NCI-H1417 (cell line): ENCODE results near the gene LBP.
"Not testable (repeated sequence)": the region's sequence is repeated elsewhere in the genome, so short reads cannot be mapped to it uniquely, and the experiment has no call there.

Source experiments
- DNase-seq, 3 experiments: peaks; one replicate each; lab custom pipeline; 2025; lab: John Stamatoyannopoulos, UW

Gene LBP

DNA sequence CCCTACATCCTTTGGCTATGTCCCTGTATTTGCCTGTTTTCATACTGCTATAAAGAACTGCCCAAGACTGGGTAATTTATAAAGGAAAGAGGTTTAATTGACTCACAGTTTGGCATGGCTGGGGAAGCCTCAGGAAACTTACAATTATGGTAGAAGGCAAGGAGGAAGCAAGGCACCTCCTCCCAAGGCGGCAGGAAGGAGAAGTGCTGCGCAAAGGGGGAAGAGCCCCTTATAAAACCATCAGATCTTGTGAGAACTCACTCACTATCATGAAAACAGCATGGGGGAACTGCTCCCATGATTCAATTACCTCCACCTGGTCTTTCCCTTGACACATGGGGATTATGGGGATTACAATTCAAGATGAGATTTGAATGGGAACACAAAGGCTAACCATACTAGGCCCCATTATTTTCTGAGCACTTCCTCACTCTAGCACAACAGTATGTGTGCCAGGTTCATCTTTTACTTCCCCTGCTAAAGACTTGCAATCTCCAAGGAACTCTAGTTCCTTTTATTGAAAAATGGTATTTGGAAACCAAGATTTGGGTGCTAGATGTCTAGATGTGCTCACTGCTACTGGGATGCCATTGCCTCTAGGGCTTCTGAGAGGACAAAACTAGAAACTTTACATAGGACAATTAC, 49.6 kb downstream of the LBP start:
- not testable (repeated sequence) for DNase-seq

DNA sequence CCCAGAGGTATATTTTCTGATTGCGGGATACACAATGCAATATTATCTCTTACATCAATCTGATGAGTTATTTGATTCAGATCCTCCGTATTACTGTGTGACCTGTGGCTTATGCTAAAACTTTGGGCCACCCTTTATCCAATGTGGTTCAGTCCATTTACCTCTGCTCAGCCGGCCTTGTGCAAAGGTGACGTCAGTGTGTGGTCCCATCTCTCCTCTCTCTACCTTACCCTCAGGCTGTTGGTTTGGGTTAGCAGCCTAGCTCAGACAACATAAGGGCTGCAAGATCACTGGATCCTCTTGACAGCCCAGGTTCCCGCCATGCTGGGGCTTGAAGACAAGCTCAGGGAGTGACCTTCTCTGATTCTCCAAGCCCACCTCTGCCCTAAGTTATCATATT, 55.8 kb downstream of the LBP start:
- no peak for DNase-seq

DNA sequence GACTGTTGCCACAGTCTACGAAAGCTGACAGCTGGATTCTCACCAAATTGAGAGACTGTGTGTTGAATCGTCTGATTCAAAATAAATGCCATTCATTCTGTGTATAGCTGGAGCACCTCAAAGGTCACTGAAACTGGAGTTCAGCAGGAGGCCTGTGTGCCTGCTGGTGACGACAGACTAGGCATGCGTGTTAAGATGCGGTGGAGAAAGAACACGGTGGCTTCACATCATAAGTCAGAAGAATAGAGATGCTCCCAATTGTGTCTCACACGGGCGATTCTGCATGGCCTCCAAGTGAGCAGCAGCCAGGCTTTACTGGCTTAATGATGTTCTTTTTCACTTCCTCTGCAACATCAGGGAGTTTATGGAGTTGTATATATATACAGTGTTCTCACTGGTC, 56.5 kb downstream of the LBP start:
- no peak for DNase-seq

DNA sequence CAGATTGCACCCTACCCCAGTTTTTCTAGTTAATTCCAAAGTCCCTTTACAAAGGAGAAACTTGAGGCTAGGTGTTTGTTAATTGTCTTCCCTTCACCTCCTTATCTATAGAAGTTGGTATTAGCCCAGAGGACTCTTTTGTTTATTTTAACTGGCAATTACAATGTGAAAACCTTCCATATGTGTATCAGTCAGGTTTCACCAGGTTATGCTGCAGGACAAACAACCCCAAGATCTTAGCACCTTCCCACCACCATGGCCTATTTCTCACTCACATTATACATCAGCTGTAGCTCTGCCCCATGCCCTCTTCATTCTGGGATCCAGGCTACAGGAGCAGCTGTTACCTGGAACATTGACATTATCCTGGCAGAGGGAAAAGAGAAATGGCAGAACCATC, 57.7 kb downstream of the LBP start:
- DNase-seq: no peak

DNA sequence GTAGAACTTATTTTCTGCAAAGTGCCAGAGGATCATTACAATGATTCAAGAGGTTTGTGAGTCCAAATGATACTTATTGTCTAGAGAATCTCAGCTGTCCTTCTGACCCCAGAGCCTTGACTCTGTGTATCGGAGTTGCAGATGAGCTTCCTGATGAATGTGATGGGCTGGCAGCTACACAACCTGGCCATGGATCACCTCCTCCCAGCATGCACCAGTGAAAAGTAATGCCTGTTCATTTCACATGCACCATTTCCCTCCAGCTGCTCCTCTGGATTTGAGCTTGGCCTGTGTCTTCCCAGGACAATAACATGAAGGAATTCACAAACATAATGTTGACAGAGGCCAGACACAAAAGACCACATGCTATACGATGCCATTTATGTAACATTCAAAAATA, 58.9 kb downstream of the LBP start:
- DNase-seq: no peak

DNA sequence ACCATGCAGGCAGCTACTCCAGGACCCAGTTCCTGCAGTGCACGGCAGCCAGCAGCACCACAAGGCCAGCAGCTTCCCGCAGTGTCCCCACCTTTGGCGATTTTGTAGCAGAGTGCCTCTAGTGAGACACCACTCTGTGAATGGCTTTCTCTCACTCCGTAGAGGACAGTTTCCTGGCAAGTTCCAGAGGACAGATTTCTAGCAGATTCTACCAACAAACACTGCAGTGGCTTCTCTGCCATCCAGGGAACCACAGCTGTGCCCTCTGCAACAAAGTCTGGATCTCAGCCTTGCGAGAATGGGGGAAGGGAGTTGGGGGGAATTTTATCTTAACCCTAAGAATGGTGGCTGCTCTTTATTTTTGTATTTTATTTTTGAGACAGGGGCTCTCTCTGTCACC, 60.2 kb downstream of the LBP start:
- DNase-seq: no peak

DNA sequence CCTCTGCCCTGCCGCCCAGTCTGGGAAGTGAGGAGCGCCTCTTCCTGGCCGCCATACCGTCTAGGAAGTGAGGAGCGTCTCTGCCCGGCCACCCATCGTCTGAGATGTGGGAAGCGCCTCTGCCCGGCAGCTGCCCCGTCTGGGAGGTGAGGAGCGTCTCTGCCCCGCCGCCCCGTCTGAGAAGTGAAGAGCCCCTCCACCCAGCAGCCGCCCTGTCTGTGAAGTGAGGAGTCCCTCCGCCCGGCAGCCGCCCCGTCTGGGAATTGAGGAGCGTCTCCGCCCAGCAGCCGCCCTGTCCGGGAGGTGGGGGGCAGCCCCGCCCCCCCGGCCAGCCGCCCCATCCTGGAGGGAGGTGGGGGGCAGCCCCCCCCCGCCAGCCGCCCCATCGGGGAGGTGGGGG, 61.0 kb downstream of the LBP start:
- DNase-seq: no peak

DNA sequence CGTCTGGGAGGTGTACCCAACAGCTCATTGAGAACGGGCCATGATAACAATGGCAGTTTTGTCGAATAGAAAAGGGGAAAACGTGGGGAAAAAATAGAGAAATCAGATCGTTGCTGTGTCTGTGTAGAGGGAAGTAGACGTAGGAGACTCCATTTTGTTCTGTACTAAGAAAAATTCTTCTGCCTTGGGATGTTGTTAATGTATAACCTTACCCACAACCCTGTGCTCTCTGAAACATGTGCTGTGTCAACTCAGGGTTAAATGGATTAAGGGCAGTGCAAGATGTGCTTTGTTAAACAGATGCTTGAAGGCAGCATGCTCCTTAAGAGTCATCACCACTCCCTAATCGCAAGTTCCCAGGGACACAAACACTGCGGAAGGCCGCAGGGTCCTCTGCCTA, 61.5 kb downstream of the LBP start:
- not testable (repeated sequence) for DNase-seq

DNA sequence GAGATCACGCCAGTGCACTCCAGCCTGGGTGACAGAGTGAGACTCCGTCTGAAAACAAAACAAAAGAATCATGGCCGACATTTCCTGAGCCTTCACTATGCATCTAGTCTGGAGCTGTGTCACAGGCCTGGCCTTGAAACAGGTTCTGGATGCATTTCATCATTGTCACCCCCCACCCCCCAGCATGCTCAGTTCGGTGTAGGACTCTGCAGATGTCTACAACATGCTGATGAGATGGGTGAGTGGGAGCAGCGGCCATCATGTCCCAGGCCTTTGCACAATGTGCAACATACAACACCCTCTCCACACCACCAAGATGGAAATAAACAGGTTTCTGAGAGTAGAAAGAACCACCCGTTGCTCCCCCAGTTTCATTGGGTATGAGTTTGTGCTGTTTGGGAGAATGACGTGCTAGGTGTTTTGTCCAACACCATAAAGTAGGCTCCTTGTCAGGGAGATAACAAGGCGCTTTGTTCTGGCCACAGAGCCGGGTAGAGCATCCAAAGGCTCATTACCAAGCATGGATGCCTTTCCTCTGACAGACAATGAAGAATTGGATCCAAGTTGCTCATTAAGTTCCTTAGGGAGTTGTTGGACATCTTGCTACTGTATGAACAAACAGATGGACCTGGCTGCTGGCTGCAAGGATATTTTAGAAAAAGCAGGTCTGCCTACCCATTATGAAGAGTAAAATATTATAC, 66.7 kb downstream of the LBP start:
- DNase-seq: no peak

DNA sequence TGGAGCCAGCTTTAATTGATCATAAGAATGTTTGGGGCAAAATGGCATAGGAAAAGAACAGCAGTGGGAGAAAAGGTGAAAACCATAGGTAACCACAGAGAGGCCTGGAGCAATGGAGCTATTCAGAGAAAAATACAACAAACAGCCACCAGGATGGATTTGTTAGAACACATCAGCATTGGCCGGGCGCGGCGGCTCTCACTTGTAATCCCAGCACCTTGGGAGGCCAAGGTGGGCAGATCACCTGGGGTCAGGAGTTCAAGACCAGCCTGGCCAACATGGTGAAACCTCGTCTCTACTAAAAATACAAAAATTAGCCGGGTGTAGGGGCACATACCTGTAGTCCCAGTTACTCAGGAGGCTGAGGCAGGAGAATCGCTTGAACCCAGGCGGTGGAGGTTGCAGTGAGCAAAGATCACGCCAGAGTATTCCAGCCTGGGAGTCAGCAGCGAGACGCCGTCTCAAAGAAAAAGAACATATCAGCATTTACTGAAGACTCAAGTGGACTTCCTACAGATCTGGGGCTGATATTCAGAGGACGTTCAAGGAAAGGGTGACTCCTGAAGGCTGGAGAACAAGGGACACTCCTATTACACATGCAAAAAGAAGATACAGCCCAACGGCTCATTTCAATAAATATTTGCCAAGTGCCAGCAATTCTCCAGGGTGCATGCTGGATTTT, 68.6 kb downstream of the LBP start:
- no peak for DNase-seq

DNA sequence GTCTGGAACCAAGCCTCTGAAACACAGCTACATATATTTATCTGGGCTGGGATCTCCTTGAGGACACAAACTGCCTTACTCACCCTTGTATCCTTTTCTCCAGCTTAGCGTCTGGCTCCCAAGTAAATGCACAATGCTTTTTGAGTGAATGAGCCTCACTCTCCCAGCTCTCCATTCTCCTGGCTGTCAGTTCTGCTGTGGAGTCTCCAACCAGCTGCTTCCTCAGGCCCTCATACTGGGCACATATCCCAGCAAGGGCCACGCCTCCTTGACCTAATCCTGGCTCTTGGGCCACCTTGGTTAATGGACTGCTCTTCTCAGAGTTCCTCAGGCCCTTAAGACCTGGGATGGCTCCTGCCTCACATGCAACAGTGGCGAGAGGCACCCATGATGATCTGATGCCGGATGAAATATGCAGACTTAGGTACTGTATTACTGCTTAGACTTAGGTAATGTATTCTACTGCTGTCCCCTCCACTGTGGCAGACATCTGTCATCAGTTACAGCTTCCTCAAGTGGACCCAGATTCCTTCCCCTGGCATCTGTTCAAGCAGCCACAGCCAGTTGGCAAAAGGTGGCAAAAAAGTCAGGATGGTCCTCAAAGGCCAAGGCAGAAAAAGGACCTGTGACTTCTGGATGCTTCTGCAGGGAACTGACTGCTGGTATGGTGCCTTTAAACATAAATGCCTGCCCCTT, 72.4 kb downstream of the LBP start:
- peak in 1 of 3 experiments; percentile 7 for DNase-seq

DNA sequence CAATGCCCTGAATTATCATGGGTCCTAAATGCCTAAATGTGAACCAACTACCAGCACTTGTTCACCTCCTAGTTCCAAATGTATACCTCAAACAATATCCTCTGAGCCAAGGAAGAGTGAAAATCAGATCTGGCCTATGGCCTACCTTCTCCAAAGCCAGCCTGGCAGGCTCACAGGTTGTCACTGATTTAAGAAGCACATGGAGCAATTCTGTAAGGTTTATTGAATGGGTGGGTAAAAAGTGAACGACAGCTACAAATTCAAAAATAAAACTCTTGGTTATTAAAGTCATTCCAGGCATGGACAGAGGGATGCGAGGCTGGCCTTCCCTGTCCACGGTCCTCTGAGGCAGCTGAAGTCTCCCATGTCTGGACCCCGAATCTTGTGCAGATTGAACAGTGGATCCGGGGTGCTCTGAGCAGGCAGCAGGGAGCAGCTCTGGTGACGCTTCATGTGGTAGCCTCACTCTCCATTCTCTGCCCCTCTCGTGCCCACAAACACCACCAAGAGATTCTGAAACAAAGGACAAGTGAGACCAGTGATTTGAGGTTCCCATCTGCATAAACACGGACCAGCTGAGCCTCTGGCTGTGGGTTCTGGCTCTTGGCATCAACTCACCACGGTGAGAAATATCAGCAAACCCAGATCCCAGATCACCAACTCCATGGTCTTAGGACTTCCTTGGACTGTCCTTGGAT, 74.3 kb downstream of the LBP start:
- no peak for DNase-seq

DNA sequence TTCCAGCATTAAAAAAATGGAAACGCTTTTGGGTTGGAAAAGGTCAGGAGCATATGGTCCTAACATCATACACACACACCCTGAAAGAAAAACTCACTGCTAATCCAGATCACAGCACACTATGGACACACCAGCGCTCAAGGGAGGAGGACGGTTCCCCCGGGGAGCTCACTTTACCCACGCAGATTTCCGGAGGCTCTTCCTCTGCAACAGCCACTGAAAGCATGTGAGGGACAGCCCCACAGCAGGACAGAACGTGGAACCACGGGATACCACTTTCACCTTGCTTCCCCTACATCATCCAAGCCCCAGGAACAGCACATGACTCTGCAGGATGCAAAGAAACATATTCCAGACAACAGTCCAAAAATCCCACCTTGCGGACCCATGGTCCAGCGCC, 75.6 kb downstream of the LBP start:
- no peak for DNase-seq

DNA sequence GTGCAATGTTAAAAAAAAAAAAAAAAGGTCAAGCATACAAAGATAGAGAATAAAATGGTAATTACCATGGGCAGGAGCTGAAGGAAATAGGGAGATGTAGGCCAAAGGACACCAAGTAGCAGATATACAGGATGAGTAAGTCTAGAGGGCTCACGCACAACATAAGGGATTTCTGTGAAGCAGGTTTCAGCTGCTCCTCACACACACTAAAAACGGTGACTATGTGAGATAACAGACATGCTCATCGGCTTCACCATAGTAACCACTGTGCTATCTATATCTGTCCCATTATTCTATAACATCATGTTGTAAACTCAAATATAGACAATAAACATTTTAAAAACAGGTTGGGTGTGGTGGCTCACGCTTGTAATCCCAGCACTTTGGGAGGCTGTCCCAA, 77.3 kb downstream of the LBP start:
- DNase-seq: no peak

DNA sequence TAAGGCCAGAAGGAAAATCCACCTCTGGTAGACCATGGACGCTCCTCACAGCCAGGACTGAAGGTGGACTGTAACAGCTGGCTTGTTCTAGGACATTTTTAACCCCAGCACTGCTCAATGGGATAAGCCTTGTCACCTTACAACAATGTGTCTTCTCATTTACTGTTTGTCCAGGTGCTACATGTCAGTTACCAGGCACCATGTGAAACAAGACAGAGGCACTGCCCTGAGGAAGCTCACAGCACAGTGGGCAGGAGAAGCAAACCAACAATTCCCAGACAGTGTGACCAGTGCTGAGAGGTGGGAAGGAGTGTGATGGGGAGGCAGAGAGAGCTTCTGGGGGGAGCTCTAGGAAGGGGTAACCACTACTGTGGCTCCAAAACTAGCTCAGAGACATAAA, 78.1 kb downstream of the LBP start:
- no peak for DNase-seq

DNA sequence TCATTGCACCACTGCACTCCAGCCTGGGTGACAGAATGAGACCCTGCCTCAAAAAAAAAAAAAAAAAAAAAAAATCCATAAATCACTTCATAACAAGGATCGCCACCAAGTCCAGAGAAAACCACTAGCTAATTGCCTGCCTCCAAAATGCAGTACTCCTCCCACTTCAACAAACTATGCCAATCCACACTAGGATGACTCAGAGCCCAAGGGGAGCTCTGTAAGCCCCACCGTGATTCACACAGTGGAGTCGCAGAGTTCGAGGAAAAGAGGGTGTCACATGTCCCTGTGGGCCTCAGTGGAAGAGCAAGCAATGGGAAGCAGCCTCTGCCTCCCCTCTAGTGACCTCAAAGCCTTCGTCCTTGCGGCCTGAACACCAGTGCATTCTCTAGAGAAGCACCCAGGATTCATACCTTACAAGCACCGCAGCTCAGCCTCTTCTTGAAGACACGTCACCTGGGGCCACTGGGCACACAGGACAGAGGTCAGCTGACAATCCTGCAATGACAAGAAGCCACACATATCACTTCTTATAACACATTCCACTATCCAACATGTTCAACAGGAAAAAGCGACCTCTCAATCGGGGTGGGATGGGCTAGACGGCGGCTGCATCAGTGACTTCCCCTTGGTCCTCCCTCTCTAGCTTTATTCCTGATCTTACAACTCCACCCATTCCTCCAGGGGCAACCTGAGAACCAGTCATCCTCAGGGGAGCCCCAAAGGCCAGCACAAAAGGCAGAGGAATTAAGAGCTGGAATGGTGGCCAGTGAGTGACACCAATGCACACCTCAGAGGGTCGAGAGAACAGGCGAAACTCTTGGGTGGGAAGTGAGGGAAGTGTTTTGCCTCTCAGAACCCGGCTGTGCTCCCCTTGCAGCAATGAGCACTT, 80.0 kb downstream of the LBP start:
- no peak for DNase-seq
